AG09309 (cell line): ENCODE data around the gene SMU1.

Experiments used
- DNase-seq: peaks from one replicate; pipeline ENCODE4 v3.0.0-alpha.2; 2010; ENCODE audit warnings: low read depth
- H3K4me3 ChIP-seq: 2 replicates; pipeline ENCODE4 v1.5.1; 2011; ENCODE audit warnings: mild to moderate bottlenecking, low read depth, low read length, moderate library complexity; ENCODE audit not compliant: control insufficient read depth
- CTCF ChIP-seq: IDR thresholded peaks from 2 replicates; pipeline ENCODE4 v1.5.1; 2011; ENCODE audit warnings: mild to moderate bottlenecking, low read depth, low read length, inconsistent platforms; ENCODE audit not compliant: insufficient read depth, control insufficient read depth; ENCODE audit errors: missing control alignments

Gene SMU1

GRCh38 chr9:33029231-33029786 lies 47.2 kb downstream of the SMU1 start:
- no peak overlapping the region for H3K4me3 ChIP-seq
- peak; percentile 55 for DNase-seq
- no peak for TF ChIP-seq CTCF

GRCh38 chr9:33025572-33026342 lies 50.7 kb downstream of the SMU1 start:
- no peak for DNase-seq
- H3K4me3 ChIP-seq = peak overlapping the region; percentile 97
- TF ChIP-seq CTCF = no peak

- H3K4me3 ChIP-seq = peak within 1 kb of the TSS; percentile 97
- peak; percentile 74 for DNase-seq
- no peak for TF ChIP-seq CTCF
Observed at GRCh38 chr9:33024966-33025571, 51.4 kb downstream of the SMU1 start, which contains the start of gene DNAJA1. Gene DNAJA1, plus strand, starts transcription at chr9:33025273. Its CDS starts 1,212 bp downstream, at chr9:33026485.

GRCh38 chr9:33024126-33024965 lies 52.1 kb downstream of the SMU1 start:
- H3K4me3 ChIP-seq = peak overlapping the region; percentile 97
- no peak for TF ChIP-seq CTCF
- DNase-seq = no peak

- peak overlapping the region; percentile 97 for H3K4me3 ChIP-seq
- TF ChIP-seq CTCF = no peak
- no peak for DNase-seq
Observed at GRCh38 chr9:33023661-33024060, 52.8 kb downstream of the SMU1 start.

GRCh38 chr9:33022755-33023154 lies 53.7 kb downstream of the SMU1 start:
- H3K4me3 ChIP-seq = no peak overlapping the region
- TF ChIP-seq CTCF = no peak
- DNase-seq = no peak
